ENCODE results near the gene TTC12. TPM values are rescaled to one million over a fixed set of nuclear protein-coding genes. Genes with fewer than 3 reads are reported as not detected.

TTC12 gene
- polyA plus RNA-seq, 1 donor from 2014 or later = 4.2 TPM

- TF ChIP-seq TAF1 (IDR thresholded peaks at IDR 0.05; ENCODE audit: low read depth) = no peak
- TF ChIP-seq REST (IDR thresholded peaks at IDR 0.05; ENCODE audit: borderline replicate concordance) = no peak
- TF ChIP-seq RAD21 (conservative IDR thresholded peaks at IDR 0.05) = no peak
- TF ChIP-seq SMC3 (conservative IDR thresholded peaks at IDR 0.05; ENCODE audit: poor library complexity) = no peak
- TF ChIP-seq EZH2 (IDR thresholded peaks at IDR 0.05; ENCODE audit: borderline replicate concordance, insufficient read depth, low read length, poor library complexity, severe bottlenecking) = no peak
- TF ChIP-seq EP300 (conservative IDR thresholded peaks at IDR 0.05; ENCODE audit: poor library complexity, severe bottlenecking) = no peak
- no peak for TF ChIP-seq CTCF (IDR thresholded peaks at IDR 0.05; ENCODE audit: poor library complexity, severe bottlenecking)
- no peak for TF ChIP-seq POLR2AphosphoS5 (IDR thresholded peaks at IDR 0.05)
- TF ChIP-seq MXI1 (conservative IDR thresholded peaks at IDR 0.05; ENCODE audit: poor library complexity, severe bottlenecking) = no peak
- no peaks in the 10 kb centered on the region for H3K79me2 ChIP-seq (replicated peaks; ENCODE audit: insufficient read depth, low read length)
- no peaks in the 10 kb centered on the region for H3K9me3 ChIP-seq (ENCODE audit: low read length)
Measured at GRCh38 chr11:113378692-113379091, 64.3 kb downstream of the TTC12 start.

GRCh38 chr11:113382121-113382520, 67.7 kb downstream of the TTC12 start:
- H3F3A ChIP-seq (ENCODE audit: insufficient read depth, low read length, poor library complexity, severe bottlenecking) = no peaks in the 10 kb centered on the region
- H3K9ac ChIP-seq (ENCODE audit: low read length) = no peak overlapping the region
- no peak overlapping the region for H3K4me3 ChIP-seq (ENCODE audit: low read length)
- no peak for TF ChIP-seq SMC3 (conservative IDR thresholded peaks at IDR 0.05; ENCODE audit: poor library complexity)
- TF ChIP-seq CTCF (IDR thresholded peaks at IDR 0.05; ENCODE audit: poor library complexity, severe bottlenecking) = no peak
- TF ChIP-seq TAF1 (IDR thresholded peaks at IDR 0.05; ENCODE audit: low read depth) = no peak
- TF ChIP-seq EZH2 (IDR thresholded peaks at IDR 0.05; ENCODE audit: borderline replicate concordance, insufficient read depth, low read length, poor library complexity, severe bottlenecking) = no peak
- TF ChIP-seq RAD21 (conservative IDR thresholded peaks at IDR 0.05) = no peak
- no peak for TF ChIP-seq EP300 (conservative IDR thresholded peaks at IDR 0.05; ENCODE audit: poor library complexity, severe bottlenecking)
- TF ChIP-seq REST (IDR thresholded peaks at IDR 0.05; ENCODE audit: borderline replicate concordance) = no peak
- no peak for TF ChIP-seq POLR2AphosphoS5 (IDR thresholded peaks at IDR 0.05)
- no peak for TF ChIP-seq MXI1 (conservative IDR thresholded peaks at IDR 0.05; ENCODE audit: poor library complexity, severe bottlenecking)
- H2AFZ ChIP-seq (ENCODE audit: low read depth, low read length) = no peak overlapping the region
- no peaks in the 10 kb centered on the region for H3K36me3 ChIP-seq (ENCODE audit: insufficient read depth, low read length)
- no peaks in the 10 kb centered on the region for H3K9me3 ChIP-seq (ENCODE audit: low read length)
- no peaks in the 10 kb centered on the region for H3K79me2 ChIP-seq (replicated peaks; ENCODE audit: insufficient read depth, low read length)
- no peaks in the 10 kb centered on the region for H4K20me1 ChIP-seq (ENCODE audit: insufficient read depth)
- no peaks in the 10 kb centered on the region for H3K27me3 ChIP-seq (ENCODE audit: insufficient read depth, low read depth, low read length)
- H3K4me2 ChIP-seq (ENCODE audit: low read length) = no peak overlapping the region
- H3K27ac ChIP-seq (ENCODE audit: low read length) = no peak overlapping the region
- H3K9me2 ChIP-seq (ENCODE audit: insufficient read depth, low read length) = no peaks in the 10 kb centered on the region

More at GRCh38 chr11:113378692-113379091, 64.3 kb downstream of the TTC12 start:
- Histone ChIP-seq H3K4me3 (ENCODE audit: low read length) (no peak overlapping the region), H3K27me3 (ENCODE audit: insufficient read depth, low read depth, low read length) (no peaks in the 10 kb centered on the region), H3K4me2 (ENCODE audit: low read length) (no peak overlapping the region), H3K27ac (ENCODE audit: low read length) (no peak overlapping the region), H3K9me2 (ENCODE audit: insufficient read depth, low read length) (no peaks in the 10 kb centered on the region), H3K9ac (ENCODE audit: low read length) (no peak overlapping the region), H2AFZ (ENCODE audit: low read depth, low read length) (no peak overlapping the region), H3F3A (ENCODE audit: insufficient read depth, low read length, poor library complexity, severe bottlenecking) (no peaks in the 10 kb centered on the region), H3K36me3 (ENCODE audit: insufficient read depth, low read length) (no peaks in the 10 kb centered on the region), H4K20me1 (ENCODE audit: insufficient read depth) (no peaks in the 10 kb centered on the region)
